AG10803 (cell line): ENCODE data around the gene TNPO1.

Experiments
- DNase-seq: peaks from one replicate; pipeline ENCODE4 v3.0.0; 2010; ENCODE audit warnings: low read depth
- H3K4me3 ChIP-seq: 2 replicates; pipeline ENCODE4 v1.5.1; 2011; ENCODE audit warnings: mild to moderate bottlenecking, low read length, control low read depth
- TF ChIP-seq, protein P1 (sequence below): conservative IDR thresholded peaks from 2 replicates; pipeline ENCODE4 v1.5.1; 2011; ENCODE audit warnings: mild to moderate bottlenecking, low read length, control low read depth, inconsistent platforms

The TNPO1 gene

DNA sequence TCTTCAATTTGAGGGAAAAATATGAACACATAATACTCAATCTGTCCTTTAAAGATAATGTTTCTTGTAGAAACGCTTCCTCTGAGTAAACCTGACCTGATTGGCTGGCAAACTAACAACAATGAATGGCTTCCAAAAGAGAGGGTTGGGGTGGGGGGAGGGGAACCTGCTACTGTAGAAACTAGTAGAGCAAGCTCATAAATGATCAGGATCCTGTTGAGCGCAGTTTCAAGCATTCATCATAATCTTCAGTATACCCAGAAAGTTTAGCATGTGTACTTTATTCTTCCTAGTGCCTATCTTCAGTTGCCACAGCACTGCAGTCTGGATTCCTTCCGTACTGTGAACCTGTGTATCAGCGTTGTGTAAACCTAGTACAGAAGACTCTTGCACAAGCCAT, 76.4 kb downstream of the TNPO1 start:
- no peak overlapping the region for H3K4me3 ChIP-seq
- TF ChIP-seq, protein P1, sequence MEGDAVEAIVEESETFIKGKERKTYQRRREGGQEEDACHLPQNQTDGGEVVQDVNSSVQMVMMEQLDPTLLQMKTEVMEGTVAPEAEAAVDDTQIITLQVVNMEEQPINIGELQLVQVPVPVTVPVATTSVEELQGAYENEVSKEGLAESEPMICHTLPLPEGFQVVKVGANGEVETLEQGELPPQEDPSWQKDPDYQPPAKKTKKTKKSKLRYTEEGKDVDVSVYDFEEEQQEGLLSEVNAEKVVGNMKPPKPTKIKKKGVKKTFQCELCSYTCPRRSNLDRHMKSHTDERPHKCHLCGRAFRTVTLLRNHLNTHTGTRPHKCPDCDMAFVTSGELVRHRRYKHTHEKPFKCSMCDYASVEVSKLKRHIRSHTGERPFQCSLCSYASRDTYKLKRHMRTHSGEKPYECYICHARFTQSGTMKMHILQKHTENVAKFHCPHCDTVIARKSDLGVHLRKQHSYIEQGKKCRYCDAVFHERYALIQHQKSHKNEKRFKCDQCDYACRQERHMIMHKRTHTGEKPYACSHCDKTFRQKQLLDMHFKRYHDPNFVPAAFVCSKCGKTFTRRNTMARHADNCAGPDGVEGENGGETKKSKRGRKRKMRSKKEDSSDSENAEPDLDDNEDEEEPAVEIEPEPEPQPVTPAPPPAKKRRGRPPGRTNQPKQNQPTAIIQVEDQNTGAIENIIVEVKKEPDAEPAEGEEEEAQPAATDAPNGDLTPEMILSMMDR = no peak
- no peak for DNase-seq

DNA sequence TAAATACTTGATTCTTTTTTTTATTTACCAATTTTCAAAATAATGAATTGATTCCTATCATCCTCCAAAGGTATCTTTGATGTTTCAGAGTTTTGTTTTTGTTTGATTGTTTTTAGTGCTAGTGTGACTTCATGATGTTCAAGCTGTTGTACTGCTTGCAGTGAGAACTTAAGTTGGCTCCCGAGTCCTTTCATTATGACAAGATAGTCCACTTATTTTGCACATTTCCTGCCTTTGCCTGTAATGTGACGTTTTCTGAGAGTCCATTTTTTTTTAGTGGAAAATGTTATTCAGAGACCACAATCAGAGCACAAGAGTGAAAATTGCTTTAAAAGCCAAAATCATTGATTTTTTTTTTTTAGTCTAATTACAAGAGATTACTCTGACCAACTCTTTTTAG, 79.3 kb downstream of the TNPO1 start:
- DNase-seq = no peak
- H3K4me3 ChIP-seq = no peak overlapping the region
- TF ChIP-seq, protein P1 = no peak

DNA sequence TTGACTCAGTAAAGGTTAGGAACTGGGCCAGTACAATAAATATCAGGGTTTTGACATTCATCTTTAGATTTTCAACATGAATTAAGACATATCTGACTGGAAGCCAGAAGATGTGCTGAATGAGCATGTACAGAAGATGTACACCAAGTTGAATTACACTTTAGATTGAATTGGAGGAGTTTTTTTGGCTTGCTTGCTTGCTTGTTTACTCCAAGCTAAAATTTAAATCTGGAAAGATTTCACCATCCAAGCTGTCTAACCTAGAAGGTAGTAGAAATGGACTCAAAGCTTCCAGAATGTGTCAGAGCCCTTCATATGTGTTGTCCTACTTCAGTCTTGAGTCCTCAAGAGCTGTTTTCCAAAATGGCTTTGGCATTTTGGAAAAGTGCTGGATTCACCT, 90.3 kb downstream of the TNPO1 start:
- no peak for DNase-seq
- TF ChIP-seq, protein P1 = no peak
- H3K4me3 ChIP-seq = no peak overlapping the region

DNA sequence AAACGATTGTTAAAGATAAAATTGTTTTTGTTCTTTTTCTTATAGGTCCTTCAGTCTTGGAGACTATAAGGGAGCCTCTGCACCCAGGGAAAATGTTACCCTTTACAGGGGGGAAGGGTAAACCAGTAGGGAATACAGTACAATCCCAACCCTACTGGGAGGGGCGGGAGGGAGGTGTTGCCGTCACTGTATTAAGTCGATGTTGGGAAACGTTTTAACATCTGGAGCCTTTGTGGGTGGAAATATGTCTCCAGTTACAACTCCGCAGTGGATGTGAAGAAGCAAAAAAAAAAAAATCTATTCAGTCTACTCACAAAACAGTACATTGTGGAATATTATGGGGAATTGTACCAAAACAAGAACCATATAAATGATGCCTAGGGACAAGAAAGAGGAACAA, 92.2 kb downstream of the TNPO1 start:
- no peak overlapping the region for H3K4me3 ChIP-seq
- TF ChIP-seq, protein P1 = no peak
- peak; percentile 57 for DNase-seq

DNA sequence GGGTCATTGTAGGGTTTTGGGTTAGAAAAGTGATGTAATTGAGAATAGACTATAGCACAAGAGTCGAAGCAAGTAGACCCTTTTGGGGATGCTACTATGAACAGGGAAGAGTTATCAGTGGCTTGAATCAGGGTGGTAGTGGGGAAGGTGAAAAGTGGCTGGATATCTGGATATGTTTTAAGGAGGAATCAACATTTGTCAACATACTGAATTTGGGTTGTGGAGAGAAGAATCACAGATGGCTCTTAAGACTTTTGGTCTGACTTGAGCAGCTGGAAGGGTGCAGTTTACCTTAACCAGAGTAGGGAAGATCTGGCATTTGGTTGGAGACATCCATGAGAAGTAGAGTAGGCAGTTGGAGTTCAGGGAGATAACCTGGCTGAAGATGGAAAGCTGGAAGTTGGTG, 100.9 kb downstream of the TNPO1 start:
- no peak overlapping the region for H3K4me3 ChIP-seq
- no peak for DNase-seq
- TF ChIP-seq, protein P1 = no peak

DNA sequence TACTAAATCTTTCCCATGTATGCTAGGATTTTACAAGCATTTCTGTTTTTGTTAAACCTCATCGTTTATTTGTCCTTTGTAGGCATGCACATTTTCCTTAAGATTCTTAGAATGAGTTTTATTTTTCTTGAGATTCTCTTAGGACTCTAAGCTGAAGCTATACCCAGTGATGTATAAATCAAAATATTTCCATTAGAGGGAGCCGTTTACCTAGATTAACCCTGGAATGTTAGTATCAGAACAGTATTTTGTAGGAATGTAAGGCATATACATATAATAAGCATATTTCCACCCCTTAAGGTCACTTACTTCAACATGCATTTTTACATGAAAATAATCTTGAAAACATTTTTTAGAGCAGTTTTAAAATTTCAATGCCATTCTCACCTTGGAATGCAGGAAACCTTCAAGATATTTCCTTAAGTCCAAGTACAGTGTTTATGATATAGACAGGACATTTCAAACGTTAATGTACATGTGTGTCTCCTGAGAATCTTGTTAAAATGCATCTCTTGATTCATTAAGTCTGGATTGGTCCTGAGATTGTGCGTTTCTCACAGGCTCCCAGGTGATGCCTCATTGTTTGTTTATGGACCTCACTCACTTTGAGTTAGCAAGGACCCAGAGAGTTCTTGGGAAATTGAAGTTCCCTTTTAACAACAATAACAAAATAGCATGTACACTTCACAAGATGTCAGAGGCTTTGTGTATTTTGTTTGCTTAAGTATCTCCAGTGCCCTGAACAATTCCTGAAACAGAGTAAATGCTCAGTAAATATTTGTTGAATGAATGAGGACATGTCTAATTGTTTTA, 104.4 kb downstream of the TNPO1 start:
- DNase-seq = peak; percentile 26
- no peak overlapping the region for H3K4me3 ChIP-seq
- TF ChIP-seq, protein P1 = peak; percentile 39

DNA sequence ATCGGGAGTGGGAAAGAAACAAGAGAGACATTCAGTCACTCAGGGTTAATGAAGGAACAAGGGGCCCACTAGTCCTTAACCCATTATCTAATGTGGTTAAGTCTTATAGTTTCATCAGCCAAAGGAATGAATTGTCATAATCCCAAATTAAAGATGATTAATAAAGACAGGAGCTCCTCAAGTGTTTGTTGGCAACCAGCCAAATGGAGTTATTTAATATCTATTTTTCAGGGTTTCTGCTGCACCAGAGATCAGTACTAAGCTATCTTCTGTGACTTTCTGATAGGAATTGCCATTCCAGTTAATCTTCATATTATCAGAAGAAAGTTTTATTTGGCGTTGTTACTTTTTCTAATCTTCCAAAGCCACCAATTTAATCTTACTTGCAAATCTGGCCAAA, 105.4 kb downstream of the TNPO1 start:
- DNase-seq = no peak
- H3K4me3 ChIP-seq = no peak overlapping the region
- TF ChIP-seq, protein P1 = no peak
